IPS-18a (cell line): ENCODE data around the gene RBMS1.

Source experiments
- H3K27ac ChIP-seq: one replicate; pipeline ENCODE4 v1.5.1; 2013; ENCODE audit warnings: low read length
- H3K27me3 ChIP-seq: one replicate; pipeline ENCODE4 v1.6.1; 2013; ENCODE audit warnings: mild to moderate bottlenecking, low read length; ENCODE audit not compliant: control insufficient read depth, insufficient read depth
- H3K36me3 ChIP-seq: one replicate; pipeline ENCODE4 v1.6.1; 2013; ENCODE audit warnings: low read depth, low read length; ENCODE audit not compliant: control insufficient read depth
- H3K4me1 ChIP-seq: one replicate; pipeline ENCODE4 v1.6.1; 2013; ENCODE audit warnings: low read depth, low read length; ENCODE audit not compliant: control insufficient read depth
- H3K4me3 ChIP-seq: one replicate; pipeline ENCODE4 v1.5.1; 2013; ENCODE audit warnings: low read length
- H3K9ac ChIP-seq: one replicate; pipeline ENCODE4 v1.6.1; 2013; ENCODE audit warnings: mild to moderate bottlenecking, low read length, moderate library complexity
- H3K9me3 ChIP-seq: one replicate; pipeline ENCODE4 v1.6.1; 2013; ENCODE audit warnings: low read depth, low read length; ENCODE audit not compliant: control insufficient read depth

Gene RBMS1

GRCh38 chr2:160242893-160243564, 250.6 kb downstream of the RBMS1 start:
- no peak overlapping the region for H3K27ac ChIP-seq

DNA sequence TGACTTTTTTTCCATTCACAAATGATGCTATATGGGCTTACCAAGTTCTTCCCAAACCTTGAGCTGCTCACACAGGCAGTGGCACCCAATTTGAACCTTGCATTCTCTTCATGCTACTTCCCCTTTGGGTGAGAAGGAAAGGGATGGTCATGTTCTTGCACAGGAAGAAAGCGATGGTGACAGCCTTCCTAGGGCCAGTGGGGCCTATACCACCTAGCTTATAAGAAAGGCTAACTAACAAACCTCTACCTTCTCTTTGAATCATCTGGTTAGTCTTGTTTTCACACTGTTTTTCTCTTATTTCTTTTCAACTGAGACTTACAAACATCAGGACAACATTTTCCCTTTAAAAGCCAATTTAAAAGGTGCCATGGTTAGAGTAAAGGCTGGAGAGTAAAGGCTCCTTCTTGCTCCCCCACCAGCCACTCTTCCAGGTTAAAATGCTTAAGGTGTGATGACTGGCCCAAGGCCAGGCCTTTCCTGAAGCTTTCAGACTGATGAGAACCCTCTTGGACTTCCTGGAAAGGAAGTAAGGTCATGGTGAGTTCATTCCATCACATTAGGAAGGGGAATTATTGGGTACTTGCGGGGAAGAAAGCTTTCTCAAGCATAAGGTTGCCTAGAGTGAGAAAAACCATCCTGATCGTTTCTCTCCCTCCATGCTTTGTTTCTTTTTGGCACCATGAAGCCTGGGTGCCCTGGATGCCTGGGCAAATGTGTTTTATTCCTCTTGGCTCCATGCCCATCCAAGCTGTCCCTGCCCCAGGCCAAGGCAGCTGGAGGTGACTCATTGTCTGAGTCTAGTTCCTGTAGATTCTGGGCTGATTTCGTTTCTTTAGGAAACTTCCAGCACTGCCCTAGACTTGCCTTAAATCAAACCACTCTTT, 252.1 kb downstream of the RBMS1 start:
- Histone ChIP-seq H3K27me3 (no peaks in the 10 kb centered on the region), H3K4me3 (no peak overlapping the region), H3K27ac (no peak overlapping the region), H3K4me1 (no peaks in the 10 kb centered on the region), H3K9ac (no peak overlapping the region), H3K9me3 (no peaks in the 10 kb centered on the region), H3K36me3 (no peaks in the 10 kb centered on the region)

More at GRCh38 chr2:160242893-160243564, 250.6 kb downstream of the RBMS1 start:
- Histone ChIP-seq H3K4me1 (no peaks in the 10 kb centered on the region), H3K9me3 (no peaks in the 10 kb centered on the region), H3K9ac (no peak overlapping the region), H3K27me3 (no peaks in the 10 kb centered on the region), H3K4me3 (no peak overlapping the region), H3K36me3 (no peaks in the 10 kb centered on the region)

DNA sequence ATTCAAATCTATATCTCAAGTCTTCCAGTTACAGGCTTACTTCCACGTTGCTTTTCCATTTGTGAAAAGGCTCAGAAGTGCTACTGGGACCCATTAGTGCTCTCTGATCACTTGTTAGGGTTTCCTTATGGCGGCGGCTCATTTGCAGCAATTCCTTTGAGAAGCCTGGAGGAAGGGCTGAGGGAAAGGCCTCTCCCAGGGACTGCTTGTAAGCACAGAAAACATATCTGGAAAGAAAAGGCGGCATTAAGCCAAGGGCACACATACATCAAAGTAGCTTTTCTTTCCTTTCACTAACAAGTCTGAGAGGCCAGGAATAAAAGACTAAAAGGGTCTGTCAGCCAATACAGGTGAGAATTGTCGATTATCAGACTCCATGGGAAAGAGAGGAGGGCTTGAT, 254.2 kb downstream of the RBMS1 start:
- Histone ChIP-seq H3K36me3 (no peaks in the 10 kb centered on the region), H3K4me1 (no peaks in the 10 kb centered on the region), H3K4me3 (no peak overlapping the region), H3K27me3 (no peaks in the 10 kb centered on the region), H3K27ac (no peak overlapping the region), H3K9ac (no peak overlapping the region), H3K9me3 (no peaks in the 10 kb centered on the region)

DNA sequence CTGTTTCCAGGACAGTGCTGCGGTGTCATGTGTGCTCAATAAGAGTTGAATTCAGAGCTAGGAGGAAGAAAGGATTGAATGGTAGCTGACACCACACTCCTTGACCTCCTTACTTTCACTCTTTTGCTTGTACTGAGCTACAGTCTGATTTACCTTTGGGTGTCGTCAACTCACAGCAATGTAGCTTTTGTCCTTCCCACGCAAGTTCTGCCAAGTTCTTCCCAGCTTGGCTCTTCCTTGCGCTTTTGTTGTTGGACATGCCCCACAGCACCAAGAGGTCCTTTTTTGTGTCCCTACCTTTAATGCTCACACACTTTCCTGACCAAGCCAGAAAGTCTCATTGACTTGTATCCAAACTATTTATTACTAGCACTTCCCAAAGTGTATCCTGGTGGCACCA, 255.2 kb downstream of the RBMS1 start:
- Histone ChIP-seq H3K27me3 (no peaks in the 10 kb centered on the region), H3K36me3 (no peaks in the 10 kb centered on the region), H3K4me1 (no peaks in the 10 kb centered on the region), H3K9ac (no peak overlapping the region), H3K27ac (no peak overlapping the region), H3K4me3 (no peak overlapping the region), H3K9me3 (no peaks in the 10 kb centered on the region)

GRCh38 chr2:160232905-160233475, 260.6 kb downstream of the RBMS1 start:
- Histone ChIP-seq H3K9me3 (no peaks in the 10 kb centered on the region), H3K27me3 (no peaks in the 10 kb centered on the region), H3K36me3 (no peaks in the 10 kb centered on the region), H3K4me3 (no peak overlapping the region), H3K4me1 (no peaks in the 10 kb centered on the region), H3K9ac (no peak overlapping the region), H3K27ac (no peak overlapping the region)

- H3K27ac ChIP-seq: no peak overlapping the region
Measured at GRCh38 chr2:160229591-160229990, 264.0 kb downstream of the RBMS1 start.

DNA sequence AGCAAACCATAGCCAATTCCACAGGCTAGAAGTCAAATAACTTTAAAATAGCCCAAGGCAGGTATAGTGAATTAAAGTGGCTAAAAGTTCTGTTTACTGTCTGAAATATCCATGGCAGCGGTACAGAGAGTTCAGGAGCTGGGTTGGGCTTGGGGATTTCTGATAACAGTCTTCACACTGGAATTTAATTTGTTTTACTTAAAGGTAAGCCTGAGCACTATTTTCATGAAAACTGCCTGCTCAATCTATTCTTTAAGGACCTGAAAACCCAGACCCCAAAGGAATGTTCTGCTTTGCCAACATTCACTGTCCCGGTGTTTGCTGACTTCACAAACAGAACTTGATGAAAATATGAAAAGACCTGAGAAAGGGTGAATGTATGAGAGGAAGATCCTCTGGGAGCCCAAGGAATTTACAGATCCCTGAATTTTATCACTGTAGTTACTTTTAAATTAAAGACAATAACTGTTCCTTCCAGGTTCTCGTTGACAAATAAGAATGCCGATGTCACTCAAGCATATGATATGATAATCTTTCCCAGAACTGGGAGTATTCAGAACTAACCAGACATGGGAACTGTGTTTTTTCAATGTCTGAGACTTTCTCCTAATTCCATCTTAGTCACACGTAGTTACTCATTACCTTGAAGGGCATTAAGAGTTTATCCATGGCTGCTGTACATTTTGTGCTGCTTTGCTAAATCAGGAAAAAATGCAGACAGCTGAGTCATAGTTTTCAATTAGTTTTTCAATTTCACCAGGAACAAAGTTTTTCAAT, 265.3 kb downstream of the RBMS1 start:
- no peaks in the 10 kb centered on the region for H3K36me3 ChIP-seq
- H3K4me3 ChIP-seq: no peak overlapping the region
- H3K9ac ChIP-seq: no peak overlapping the region
- no peak overlapping the region for H3K27ac ChIP-seq
- H3K9me3 ChIP-seq: no peaks in the 10 kb centered on the region
- no peaks in the 10 kb centered on the region for H3K4me1 ChIP-seq
- no peaks in the 10 kb centered on the region for H3K27me3 ChIP-seq

More at GRCh38 chr2:160229591-160229990, 264.0 kb downstream of the RBMS1 start:
- Histone ChIP-seq H3K9ac (no peak overlapping the region), H3K4me1 (no peaks in the 10 kb centered on the region), H3K27me3 (no peaks in the 10 kb centered on the region), H3K36me3 (no peaks in the 10 kb centered on the region), H3K4me3 (no peak overlapping the region), H3K9me3 (no peaks in the 10 kb centered on the region)

- Histone ChIP-seq H3K9me3 (no peaks in the 10 kb centered on the region), H3K4me3 (no peak overlapping the region), H3K9ac (no peak overlapping the region), H3K27me3 (no peaks in the 10 kb centered on the region), H3K36me3 (no peaks in the 10 kb centered on the region), H3K27ac (no peak overlapping the region), H3K4me1 (no peaks in the 10 kb centered on the region)
Measured at GRCh38 chr2:160227293-160227915, 266.2 kb downstream of the RBMS1 start.

- H3K4me1 ChIP-seq: no peaks in the 10 kb centered on the region
- H3K27ac ChIP-seq: no peak overlapping the region
- H3K9me3 ChIP-seq: no peaks in the 10 kb centered on the region
- H3K36me3 ChIP-seq: no peaks in the 10 kb centered on the region
- H3K4me3 ChIP-seq: no peak overlapping the region
- H3K27me3 ChIP-seq: no peaks in the 10 kb centered on the region
- no peak overlapping the region for H3K9ac ChIP-seq
Measured at GRCh38 chr2:160226367-160226766, 267.2 kb downstream of the RBMS1 start.

GRCh38 chr2:160225722-160226121, 267.9 kb downstream of the RBMS1 start:
- Histone ChIP-seq H3K27ac (no peak overlapping the region), H3K9ac (no peak overlapping the region), H3K27me3 (no peaks in the 10 kb centered on the region), H3K4me3 (no peak overlapping the region), H3K4me1 (peaks cover 6% of the 10 kb centered on the region), H3K9me3 (no peaks in the 10 kb centered on the region), H3K36me3 (no peaks in the 10 kb centered on the region)

- H3K4me3 ChIP-seq: no peak overlapping the region
Measured at GRCh38 chr2:160224507-160224906, 269.1 kb downstream of the RBMS1 start.

More at GRCh38 chr2:160224507-160224906, 269.1 kb downstream of the RBMS1 start:
- Histone ChIP-seq H3K27me3 (no peaks in the 10 kb centered on the region), H3K9me3 (no peaks in the 10 kb centered on the region), H3K27ac (no peak overlapping the region), H3K9ac (no peak overlapping the region), H3K36me3 (no peaks in the 10 kb centered on the region), H3K4me1 (peaks cover 10% of the 10 kb centered on the region)
